ENCODE results near the gene SUGCT. TPM values are rescaled to one million over a fixed set of nuclear protein-coding genes. Genes with fewer than 3 reads are reported as not detected.

Gene SUGCT
- total and polyA plus RNA-seq, 8 donors, result 0.73 to 1.9 (median 1.2) TPM

DNA sequence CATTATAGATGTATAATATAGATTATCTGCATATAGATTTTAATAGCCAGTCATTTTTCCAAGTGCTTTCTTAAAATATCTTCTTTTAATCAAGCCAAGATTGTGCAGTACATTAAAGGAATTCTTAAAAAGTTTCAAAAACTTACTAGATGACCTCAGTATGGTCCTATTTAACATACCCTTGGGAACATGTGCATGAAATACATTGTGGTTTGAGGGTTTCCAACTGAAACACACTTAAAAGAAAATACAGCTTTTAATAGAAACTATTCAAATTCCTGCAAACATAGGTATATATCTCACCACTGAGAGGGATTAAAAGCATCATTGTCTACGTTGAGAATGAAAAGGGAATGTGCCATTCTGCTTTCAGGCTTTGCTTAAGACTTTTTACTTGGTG is 364.9 kb downstream of the SUGCT start:
- WGBS, 2 donors, result 43 to 63% methylated on average over 1 of the region's 1 CpG
- H3K4me3 ChIP-seq, result no peak overlapping the region
- intact Hi-C loops (cut with DNase I), result no loop called here
- no peak for ATAC-seq
- H3K36me3 ChIP-seq, result no peaks in the 10 kb centered on the region
- H3K9me3 ChIP-seq, result no peaks in the 10 kb centered on the region
- no peak for FAIRE-seq
- DNase-seq, result no peak
- no peaks in the 10 kb centered on the region for H3K4me1 ChIP-seq
- no peak for TF ChIP-seq CTCF (IDR thresholded peaks at IDR 0.05)
- no peaks in the 10 kb centered on the region for H3K27me3 ChIP-seq
- no peak overlapping the region for H3K27ac ChIP-seq

GRCh38 chr7:40500219-40500618 is 365.4 kb downstream of the SUGCT start:
- ATAC-seq, result no peak
- DNase-seq, result no peak
- Histone ChIP-seq H3K4me3 (no peak overlapping the region), H3K4me1 (no peaks in the 10 kb centered on the region), H3K27me3 (no peaks in the 10 kb centered on the region), H3K36me3 (no peaks in the 10 kb centered on the region), H3K9me3 (no peaks in the 10 kb centered on the region), H3K27ac (no peak overlapping the region)
- WGBS, 2 donors, result 51 to 70% methylated on average over 1 of the region's 1 CpG
- intact Hi-C loops (cut with DNase I), result no loop called here
- no peak for FAIRE-seq
- TF ChIP-seq CTCF (IDR thresholded peaks at IDR 0.05), result no peak

GRCh38 chr7:40502359-40502758 is 367.6 kb downstream of the SUGCT start:
- Histone ChIP-seq H3K4me1 (no peaks in the 10 kb centered on the region), H3K27ac (no peak overlapping the region), H3K9me3 (no peaks in the 10 kb centered on the region), H3K36me3 (no peaks in the 10 kb centered on the region), H3K4me3 (no peak overlapping the region), H3K27me3 (no peaks in the 10 kb centered on the region)
- WGBS, 2 donors, result 94 to 100% methylated on average over 1 of the region's 1 CpG
- no peak for DNase-seq
- no peak for TF ChIP-seq CTCF (IDR thresholded peaks at IDR 0.05)
- no peak for ATAC-seq
- FAIRE-seq, result no peak
- intact Hi-C loops (cut with DNase I), result no loop called here

DNA sequence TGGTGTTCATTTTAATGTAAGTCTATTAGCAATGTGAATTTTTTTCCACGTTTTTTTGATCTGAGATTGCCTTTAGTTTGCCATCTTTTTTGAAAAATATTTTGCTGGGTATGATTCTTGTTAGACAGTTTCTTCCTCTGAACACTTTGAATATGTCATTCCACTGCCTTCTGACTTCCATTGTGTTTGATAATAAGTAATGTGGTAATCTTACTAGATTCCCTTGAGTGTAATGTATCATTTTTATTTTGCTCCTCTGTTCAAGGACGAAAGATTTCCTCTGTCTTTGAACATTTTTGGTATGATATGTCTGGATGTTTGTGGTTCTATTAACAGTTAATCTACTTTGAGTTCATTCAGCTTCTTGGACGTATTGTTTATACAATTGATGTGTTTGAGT is 371.4 kb downstream of the SUGCT start:
- Histone ChIP-seq H3K4me1 (no peaks in the 10 kb centered on the region), H3K9me3 (no peaks in the 10 kb centered on the region), H3K27me3 (no peaks in the 10 kb centered on the region), H3K4me3 (no peak overlapping the region), H3K36me3 (no peaks in the 10 kb centered on the region), H3K27ac (no peak overlapping the region)
- ATAC-seq (no peak), FAIRE-seq (no peak), DNase-seq (no peak)
- intact Hi-C loops (cut with DNase I), result no loop called here
- WGBS, 2 donors, result 66 to 75% methylated on average over 3 of the region's 3 CpGs
- TF ChIP-seq CTCF (IDR thresholded peaks at IDR 0.05), result no peak

DNA sequence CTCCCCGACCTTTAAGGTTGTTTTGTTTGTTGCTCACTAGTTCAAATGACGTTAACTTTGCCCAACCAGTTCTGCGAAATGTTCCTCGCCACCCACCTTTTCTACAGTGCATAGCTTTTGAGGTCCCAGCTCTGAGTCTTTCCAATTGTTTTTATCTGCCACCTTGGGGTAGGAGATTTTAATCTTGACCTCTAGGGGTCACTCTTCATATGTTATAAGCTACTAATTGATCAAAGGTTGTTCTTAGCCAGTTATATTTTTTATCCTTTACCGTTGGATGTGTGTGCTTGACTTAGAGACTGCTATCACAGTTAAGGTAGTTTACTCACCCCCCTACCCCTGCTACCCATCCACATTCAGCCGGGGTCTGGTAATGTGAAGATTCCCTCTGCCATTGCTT is 372.4 kb downstream of the SUGCT start:
- Histone ChIP-seq H3K9me3 (no peaks in the 10 kb centered on the region), H3K36me3 (no peaks in the 10 kb centered on the region), H3K27me3 (no peaks in the 10 kb centered on the region), H3K4me3 (no peak overlapping the region), H3K4me1 (no peaks in the 10 kb centered on the region), H3K27ac (no peak overlapping the region)
- 69 to 79% methylated on average over 6 of the region's 6 CpGs for WGBS, 2 donors
- no peak for TF ChIP-seq CTCF (IDR thresholded peaks at IDR 0.05)
- ATAC-seq (no peak), DNase-seq (no peak), FAIRE-seq (no peak)
- intact Hi-C loops (cut with DNase I), result no loop called here
